Measurements from ENCODE around the gene LSM4. TPM values are rescaled to one million over a fixed set of nuclear protein-coding genes. Genes with fewer than 3 reads are reported as not detected.
A peak's percentile ranks its signal among the peaks of the same experiment; 100 is the strongest.

LSM4 gene
- total and polyA plus RNA-seq, 2 of the 13 experiments (the other 11 are each of a cell fraction or from before 2014, with no cell fraction given), result 65.8 to 166 TPM

DNA sequence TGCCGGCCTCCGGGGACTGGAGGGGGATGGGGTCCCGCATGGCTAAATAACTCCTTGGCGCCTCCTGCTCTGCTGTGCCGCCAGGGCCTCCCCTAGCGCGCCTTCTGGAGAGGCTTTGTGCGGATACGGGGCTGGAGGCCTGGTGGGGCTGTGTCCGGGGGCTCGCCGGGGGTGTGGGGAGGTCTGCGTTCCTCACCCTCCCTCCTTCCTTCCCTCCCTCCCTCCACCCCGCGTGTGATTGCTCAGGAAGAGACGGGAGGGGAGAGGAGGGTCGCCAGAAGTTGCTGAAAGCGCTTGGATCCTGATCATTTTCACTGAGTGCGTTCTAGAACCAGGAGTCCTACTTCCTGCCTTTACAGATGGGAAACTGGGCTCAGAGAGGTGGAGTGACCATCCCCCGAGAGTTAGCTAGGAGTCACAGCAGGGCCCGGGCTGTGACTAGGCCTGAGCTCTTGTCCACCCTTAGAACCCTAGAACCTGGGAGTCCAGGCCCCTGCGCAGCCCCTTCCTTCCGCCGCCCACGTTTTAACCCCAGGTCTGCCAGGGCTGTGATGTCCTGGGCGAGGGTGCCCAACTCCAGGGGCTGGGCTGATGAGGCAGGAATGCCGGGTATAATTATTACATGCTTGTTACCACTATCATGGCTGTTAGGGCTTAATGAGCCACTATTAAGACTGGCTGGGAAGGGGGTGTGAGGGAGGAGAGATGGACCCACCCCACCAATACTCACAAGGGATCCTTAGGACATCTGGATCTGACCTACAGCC, 40.7 kb downstream of the LSM4 start (continued):
- TF ChIP-seq, protein P1, sequence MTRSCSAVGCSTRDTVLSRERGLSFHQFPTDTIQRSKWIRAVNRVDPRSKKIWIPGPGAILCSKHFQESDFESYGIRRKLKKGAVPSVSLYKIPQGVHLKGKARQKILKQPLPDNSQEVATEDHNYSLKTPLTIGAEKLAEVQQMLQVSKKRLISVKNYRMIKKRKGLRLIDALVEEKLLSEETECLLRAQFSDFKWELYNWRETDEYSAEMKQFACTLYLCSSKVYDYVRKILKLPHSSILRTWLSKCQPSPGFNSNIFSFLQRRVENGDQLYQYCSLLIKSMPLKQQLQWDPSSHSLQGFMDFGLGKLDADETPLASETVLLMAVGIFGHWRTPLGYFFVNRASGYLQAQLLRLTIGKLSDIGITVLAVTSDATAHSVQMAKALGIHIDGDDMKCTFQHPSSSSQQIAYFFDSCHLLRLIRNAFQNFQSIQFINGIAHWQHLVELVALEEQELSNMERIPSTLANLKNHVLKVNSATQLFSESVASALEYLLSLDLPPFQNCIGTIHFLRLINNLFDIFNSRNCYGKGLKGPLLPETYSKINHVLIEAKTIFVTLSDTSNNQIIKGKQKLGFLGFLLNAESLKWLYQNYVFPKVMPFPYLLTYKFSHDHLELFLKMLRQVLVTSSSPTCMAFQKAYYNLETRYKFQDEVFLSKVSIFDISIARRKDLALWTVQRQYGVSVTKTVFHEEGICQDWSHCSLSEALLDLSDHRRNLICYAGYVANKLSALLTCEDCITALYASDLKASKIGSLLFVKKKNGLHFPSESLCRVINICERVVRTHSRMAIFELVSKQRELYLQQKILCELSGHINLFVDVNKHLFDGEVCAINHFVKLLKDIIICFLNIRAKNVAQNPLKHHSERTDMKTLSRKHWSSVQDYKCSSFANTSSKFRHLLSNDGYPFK (CRISPR knock-in tag; IDR thresholded peaks at IDR 0.05; ENCODE audit: borderline replicate concordance), result no peak
- peak; percentile 71; the same call in 1 of the 2 replicates for TF ChIP-seq ZNF83 (CRISPR knock-in tag; IDR thresholded peaks at IDR 0.05; ENCODE audit: borderline replicate concordance)
- TF ChIP-seq, protein P2, sequence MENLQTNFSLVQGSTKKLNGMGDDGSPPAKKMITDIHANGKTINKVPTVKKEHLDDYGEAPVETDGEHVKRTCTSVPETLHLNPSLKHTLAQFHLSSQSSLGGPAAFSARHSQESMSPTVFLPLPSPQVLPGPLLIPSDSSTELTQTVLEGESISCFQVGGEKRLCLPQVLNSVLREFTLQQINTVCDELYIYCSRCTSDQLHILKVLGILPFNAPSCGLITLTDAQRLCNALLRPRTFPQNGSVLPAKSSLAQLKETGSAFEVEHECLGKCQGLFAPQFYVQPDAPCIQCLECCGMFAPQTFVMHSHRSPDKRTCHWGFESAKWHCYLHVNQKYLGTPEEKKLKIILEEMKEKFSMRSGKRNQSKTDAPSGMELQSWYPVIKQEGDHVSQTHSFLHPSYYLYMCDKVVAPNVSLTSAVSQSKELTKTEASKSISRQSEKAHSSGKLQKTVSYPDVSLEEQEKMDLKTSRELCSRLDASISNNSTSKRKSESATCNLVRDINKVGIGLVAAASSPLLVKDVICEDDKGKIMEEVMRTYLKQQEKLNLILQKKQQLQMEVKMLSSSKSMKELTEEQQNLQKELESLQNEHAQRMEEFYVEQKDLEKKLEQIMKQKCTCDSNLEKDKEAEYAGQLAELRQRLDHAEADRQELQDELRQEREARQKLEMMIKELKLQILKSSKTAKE (CRISPR knock-in tag; IDR thresholded peaks at IDR 0.05; ENCODE audit: borderline replicate concordance), result peak; percentile 36; the same call in 1 of the 2 replicates
- TF ChIP-seq, protein P3, sequence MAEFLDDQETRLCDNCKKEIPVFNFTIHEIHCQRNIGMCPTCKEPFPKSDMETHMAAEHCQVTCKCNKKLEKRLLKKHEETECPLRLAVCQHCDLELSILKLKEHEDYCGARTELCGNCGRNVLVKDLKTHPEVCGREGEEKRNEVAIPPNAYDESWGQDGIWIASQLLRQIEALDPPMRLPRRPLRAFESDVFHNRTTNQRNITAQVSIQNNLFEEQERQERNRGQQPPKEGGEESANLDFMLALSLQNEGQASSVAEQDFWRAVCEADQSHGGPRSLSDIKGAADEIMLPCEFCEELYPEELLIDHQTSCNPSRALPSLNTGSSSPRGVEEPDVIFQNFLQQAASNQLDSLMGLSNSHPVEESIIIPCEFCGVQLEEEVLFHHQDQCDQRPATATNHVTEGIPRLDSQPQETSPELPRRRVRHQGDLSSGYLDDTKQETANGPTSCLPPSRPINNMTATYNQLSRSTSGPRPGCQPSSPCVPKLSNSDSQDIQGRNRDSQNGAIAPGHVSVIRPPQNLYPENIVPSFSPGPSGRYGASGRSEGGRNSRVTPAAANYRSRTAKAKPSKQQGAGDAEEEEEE (CRISPR knock-in tag; IDR thresholded peaks at IDR 0.05; ENCODE audit: borderline replicate concordance), result no peak
- TF ChIP-seq, protein P4, sequence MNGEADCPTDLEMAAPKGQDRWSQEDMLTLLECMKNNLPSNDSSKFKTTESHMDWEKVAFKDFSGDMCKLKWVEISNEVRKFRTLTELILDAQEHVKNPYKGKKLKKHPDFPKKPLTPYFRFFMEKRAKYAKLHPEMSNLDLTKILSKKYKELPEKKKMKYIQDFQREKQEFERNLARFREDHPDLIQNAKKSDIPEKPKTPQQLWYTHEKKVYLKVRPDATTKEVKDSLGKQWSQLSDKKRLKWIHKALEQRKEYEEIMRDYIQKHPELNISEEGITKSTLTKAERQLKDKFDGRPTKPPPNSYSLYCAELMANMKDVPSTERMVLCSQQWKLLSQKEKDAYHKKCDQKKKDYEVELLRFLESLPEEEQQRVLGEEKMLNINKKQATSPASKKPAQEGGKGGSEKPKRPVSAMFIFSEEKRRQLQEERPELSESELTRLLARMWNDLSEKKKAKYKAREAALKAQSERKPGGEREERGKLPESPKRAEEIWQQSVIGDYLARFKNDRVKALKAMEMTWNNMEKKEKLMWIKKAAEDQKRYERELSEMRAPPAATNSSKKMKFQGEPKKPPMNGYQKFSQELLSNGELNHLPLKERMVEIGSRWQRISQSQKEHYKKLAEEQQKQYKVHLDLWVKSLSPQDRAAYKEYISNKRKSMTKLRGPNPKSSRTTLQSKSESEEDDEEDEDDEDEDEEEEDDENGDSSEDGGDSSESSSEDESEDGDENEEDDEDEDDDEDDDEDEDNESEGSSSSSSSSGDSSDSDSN (CRISPR knock-in tag; IDR thresholded peaks at IDR 0.05), result peak; percentile 18
- peak; percentile 21; the same call in 1 of the 2 replicates for TF ChIP-seq PHF21A (CRISPR knock-in tag; IDR thresholded peaks at IDR 0.05)
- TF ChIP-seq MTA3 (CRISPR knock-in tag; IDR thresholded peaks at IDR 0.05), result no peak
- TF ChIP-seq KDM5B (CRISPR knock-in tag; IDR thresholded peaks at IDR 0.05; ENCODE audit: borderline replicate concordance), result peak; percentile 28; the same call in 1 of the 2 replicates
- TF ChIP-seq PHF20 (CRISPR knock-in tag; IDR thresholded peaks at IDR 0.05), result peak; percentile 33; the same call in 1 of the 2 replicates
- peak; percentile 47 for TF ChIP-seq ZNF781 (CRISPR knock-in tag; IDR thresholded peaks at IDR 0.05; ENCODE audit: borderline replicate concordance, not compliant biosample characterization)
- TF ChIP-seq, protein P5, sequence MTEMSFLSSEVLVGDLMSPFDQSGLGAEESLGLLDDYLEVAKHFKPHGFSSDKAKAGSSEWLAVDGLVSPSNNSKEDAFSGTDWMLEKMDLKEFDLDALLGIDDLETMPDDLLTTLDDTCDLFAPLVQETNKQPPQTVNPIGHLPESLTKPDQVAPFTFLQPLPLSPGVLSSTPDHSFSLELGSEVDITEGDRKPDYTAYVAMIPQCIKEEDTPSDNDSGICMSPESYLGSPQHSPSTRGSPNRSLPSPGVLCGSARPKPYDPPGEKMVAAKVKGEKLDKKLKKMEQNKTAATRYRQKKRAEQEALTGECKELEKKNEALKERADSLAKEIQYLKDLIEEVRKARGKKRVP (CRISPR knock-in tag; IDR thresholded peaks at IDR 0.05), result 0 out of 4 replicates have a peak, but pooled peaks of 1 of the 2 experiments have one; percentile 19
- TF ChIP-seq, protein P6, sequence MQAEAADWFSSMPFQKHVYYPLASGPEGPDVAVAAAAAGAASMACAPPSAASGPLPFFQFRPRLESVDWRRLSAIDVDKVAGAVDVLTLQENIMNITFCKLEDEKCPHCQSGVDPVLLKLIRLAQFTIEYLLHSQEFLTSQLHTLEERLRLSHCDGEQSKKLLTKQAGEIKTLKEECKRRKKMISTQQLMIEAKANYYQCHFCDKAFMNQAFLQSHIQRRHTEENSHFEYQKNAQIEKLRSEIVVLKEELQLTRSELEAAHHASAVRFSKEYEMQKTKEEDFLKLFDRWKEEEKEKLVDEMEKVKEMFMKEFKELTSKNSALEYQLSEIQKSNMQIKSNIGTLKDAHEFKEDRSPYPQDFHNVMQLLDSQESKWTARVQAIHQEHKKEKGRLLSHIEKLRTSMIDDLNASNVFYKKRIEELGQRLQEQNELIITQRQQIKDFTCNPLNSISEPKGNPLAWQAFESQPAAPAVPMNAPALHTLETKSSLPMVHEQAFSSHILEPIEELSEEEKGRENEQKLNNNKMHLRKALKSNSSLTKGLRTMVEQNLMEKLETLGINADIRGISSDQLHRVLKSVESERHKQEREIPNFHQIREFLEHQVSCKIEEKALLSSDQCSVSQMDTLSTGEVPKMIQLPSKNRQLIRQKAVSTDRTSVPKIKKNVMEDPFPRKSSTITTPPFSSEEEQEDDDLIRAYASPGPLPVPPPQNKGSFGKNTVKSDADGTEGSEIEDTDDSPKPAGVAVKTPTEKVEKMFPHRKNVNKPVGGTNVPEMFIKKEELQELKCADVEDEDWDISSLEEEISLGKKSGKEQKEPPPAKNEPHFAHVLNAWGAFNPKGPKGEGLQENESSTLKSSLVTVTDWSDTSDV (CRISPR knock-in tag; IDR thresholded peaks at IDR 0.05), result no peak
- TF ChIP-seq ZNF652 (CRISPR knock-in tag; IDR thresholded peaks at IDR 0.05; ENCODE audit: borderline replicate concordance, low read depth), result peak; percentile 93
